Measurements from ENCODE around the gene SLC13A3.

GRCh38 chr20:46681032-46681854 lies 30.0 kb upstream of the SLC13A3 start:
- TF ChIP-seq CTCF (IDR thresholded peaks at IDR 0.05; ENCODE audit: insufficient read depth, low read depth, low read length) (peak; percentile 85), EZH2 (IDR thresholded peaks at IDR 0.05; ENCODE audit: insufficient read depth, low read length) (no peak)

Data from astrocyte (in vitro differentiated cells and primary cell).